HG03095 (cell line): ENCODE results near the gene KRTAP10-8.
"Not testable (repeated sequence)": the region's sequence is repeated elsewhere in the genome, so short reads cannot be mapped to it uniquely, and the experiment has no call there.

Experiments
- ATAC-seq: cut with Tn5 transposase; IDR thresholded peaks from one replicate; pipeline ENCODE4 v1.9.1; 2021; ENCODE audit warnings: moderate library complexity; ENCODE audit not compliant: unreplicated experiment

KRTAP10-8 gene

DNA sequence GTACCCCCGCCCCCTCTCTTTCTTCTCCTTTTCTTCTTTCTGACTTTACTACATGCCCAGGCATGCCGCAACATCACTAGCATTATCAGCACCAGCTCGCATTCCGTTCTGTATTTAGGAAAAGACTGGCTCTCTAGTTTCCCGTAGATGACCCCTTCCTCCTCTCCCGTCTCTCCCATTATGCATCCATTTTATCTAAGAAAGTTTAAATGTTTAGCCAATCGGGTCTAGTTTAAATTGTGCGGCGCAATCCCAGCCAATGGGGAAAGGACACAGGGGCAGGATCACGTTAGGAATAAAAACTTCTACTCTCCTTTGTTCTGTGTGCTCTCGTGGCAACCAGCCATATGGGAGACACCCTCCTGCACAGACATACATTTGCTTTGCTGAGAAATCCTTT, 13.8 kb upstream of the KRTAP10-8 start:
- no peak for ATAC-seq

DNA sequence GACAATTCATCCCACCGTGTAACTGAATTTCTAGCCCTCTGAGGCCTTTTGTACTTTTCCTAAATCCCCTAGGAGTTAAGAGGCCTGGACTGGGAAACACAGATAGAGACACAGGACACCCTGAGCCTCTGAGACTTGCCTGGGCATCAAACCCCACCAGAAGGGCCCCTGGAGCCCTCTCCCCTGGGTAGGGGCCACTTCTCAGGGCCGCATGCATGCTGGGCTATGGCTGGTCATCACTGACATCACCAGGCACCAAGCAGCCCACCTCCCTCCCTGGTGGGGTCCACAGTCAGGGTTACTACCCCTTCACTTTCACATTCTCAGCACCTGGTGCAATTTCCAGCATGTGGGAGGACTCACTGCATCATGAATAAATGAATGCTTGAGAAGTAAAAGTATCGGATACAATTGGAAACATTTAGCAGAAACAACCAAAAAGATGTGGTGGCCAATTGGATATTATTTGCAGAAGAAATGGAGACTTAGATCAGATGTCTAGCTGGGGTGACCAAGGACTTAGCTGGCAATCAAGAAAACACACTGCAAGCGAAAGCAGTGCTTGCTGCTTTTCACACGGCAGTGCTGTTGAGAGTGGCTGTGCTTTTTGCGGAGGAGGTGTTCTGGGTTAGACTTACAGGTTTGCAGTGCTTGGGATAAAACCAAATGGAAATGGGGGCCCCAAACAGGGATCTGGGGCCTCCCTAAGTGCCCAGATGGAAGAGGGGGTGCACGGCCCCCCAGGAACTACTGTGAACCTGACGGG, 12.4 kb upstream of the KRTAP10-8 start:
- no peak for ATAC-seq

DNA sequence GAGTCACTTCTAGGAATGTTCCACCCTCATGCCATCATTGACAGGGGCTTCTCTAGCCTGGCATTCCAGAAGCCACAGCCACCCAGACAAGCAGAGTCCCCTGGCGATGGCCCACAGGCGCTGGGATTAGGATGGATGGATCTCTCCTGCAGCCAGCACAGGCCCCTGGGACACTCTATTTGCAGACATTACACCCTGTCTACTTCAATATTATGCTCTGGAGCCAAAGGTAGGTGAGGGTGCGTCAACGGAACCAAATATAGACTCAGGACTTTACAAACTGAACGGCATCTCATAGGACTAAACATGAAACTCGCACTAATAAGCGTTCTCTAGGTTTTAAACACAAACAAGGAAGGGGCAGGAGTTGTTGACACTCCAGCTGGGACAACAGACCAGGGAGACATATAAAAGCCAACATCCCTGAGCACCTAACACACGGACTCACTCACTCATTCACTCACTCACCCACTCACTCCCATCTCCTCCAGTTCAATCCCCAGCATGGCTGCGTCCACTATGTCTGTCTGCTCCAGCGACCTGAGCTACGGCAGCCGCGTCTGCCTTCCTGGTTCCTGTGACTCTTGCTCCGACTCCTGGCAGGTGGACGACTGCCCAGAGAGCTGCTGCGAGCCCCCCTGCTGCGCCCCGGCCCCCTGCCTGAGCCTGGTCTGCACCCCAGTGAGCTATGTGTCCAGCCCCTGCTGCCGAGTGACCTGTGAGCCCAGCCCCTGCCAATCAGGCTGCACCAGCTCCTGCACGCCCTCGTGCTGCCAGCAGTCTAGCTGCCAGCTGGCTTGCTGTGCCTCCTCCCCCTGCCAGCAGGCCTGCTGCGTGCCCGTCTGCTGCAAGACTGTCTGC, 11.5 kb upstream of the KRTAP10-8 start, which contains the start of gene KRTAP10-7:
TSS of gene KRTAP10-7 (plus strand) at position 480 of the 861 bp plus-strand sequence. CDS start at position 505, 25 bp downstream.
- ATAC-seq: not testable (repeated sequence)

DNA sequence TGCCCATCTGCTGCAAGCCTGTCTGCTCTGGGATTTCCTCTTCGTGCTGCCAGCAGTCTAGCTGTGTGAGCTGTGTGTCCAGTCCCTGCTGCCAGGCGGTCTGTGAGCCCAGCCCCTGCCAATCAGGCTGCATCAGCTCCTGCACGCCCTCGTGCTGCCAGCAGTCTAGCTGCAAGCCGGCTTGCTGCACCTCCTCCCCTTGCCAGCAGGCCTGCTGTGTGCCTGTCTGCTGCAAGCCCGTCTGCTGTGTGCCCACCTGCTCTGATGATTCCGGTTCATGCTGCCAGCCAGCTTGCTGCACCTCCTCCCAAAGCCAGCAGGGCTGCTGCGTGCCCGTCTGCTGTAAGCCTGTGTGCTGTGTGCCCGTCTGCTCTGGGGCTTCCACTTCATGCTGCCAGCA, 10.8 kb upstream of the KRTAP10-8 start:
- ATAC-seq: not testable (repeated sequence)

DNA sequence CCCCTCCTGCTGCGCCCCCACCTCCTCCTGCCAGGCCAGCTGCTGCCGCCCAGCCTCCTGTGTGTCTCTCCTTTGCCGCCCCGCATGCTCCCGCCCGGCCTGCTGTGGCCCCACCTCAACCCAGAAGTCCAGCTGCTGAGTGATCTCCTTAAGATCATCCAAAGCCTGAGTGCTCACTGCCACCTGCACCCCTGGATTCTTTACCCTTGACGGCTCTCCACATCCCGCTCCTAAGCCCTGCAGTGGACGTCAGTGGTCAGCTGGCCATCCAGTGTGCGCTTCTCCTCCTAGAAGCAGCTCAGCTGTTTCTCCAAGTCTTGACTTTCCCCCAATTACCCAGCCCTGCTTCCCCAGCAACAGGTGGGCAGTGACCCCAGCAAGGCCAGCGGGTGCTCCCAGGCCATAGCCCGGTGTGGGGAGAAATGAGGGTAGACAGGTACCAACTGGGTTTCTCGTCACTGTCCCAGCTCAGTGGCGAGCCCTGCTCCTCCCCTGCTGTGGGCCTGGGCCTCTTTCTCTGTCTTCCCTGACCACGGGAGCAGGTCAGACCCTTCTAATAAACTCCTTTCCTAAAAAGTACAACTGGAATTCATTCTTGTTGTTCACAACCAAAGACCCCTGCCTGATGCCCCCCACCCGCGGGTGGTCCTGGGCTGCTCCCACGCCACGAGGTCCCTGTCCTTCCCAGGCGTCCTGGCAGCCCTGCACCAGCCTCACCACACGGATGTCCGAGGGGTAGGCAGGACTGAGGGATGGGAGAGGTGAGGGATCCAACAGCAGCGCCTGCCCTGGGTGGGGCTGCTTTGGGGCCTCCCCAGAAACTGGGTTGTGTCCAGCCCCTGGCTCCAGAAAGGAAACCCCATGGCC, 10.1 kb upstream of the KRTAP10-8 start:
- no peak for ATAC-seq

DNA sequence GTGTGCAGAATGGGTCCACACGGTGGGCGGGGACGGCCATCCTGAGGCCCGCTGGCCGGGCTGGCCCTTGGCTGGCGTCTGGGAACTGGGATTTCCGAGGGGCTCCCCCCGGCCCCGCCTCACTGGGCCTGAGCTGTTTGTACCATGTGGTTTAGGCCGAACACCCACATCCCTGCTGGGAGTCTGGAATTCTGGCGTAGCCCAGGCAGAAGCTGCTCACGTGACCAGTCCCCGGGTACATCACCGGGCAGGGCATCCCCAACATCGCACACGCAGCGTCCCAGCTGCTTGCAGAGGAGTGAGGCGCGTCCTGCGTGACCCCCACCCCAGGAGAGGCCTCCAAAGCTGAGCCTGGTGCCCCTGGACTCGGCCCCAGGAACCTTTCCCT, 9.4 kb upstream of the KRTAP10-8 start:
- ATAC-seq: no peak

DNA sequence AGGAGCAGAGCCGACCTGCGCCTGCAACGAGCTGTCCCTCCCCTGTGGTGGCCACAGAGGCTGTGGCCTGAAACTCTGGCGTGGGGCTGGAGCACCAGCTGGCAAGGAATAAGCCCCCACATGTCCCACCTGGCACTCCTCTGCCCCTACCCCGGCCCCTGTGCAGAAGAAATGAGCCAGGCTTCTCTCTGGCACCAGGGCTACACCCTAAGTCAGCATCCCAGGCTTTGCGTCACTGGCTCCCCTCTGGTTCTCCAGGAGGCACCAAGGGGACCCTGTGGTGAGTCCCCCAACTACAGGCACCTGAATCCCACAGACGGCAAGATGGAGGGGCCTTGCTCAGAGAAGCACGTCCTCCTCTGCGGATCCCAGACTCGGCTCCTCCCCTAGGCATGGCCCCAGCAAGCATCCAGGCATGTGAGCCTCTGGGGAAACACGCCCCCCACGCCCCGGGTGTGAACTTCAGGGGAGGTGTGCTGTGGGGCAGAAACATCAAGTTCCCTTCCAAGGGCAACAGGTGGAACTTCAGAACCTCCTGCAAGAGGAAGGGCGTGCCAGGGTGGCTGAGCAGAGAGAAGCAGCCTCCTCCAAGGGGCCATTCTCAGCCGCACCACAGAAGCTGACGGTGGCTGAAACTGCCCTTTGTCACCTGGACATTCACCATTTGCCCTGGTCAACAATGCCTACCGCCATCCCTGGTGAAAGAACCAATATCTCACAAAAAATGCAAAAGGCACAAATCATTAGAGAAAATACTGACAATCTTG, 8.6 kb upstream of the KRTAP10-8 start:
- ATAC-seq: no peak

DNA sequence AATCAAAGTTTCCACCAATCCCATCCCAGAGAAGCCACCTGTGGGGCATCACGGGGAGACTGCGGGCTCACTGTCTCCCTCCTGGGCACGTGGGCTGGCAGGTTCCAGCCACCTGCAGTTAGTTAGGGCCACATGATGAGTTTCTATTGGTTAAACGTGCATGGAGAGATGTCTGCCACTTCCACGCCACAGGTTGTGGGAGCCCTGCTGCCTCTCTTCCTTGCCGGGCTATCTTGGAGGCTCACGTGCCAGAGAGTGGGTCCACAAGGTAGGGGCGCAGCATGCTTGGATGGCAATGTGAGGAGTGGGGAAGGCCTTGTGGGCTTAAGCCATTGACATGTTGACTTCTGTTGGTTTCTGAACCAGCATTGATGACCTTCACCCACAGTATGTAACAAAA, 8.0 kb upstream of the KRTAP10-8 start:
- no peak for ATAC-seq

DNA sequence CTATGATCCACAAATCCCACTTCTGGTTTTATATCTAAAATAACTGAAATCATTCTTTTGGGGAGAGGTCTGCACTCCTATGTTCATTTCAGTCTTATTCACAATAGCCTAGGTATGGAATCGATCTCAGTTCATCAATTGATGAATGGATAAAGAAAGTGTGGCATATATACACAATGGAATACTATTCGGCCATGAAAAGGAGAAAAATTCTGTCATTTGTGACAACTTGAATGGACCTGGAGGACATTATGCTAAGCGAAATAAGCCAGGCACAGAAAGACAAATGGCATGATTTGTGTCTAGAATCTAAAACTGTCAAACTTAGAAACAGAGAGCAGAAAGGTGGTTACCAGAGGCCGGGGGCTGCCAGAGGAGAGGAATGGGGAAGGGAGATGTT, 5.4 kb upstream of the KRTAP10-8 start:
- no peak for ATAC-seq

DNA sequence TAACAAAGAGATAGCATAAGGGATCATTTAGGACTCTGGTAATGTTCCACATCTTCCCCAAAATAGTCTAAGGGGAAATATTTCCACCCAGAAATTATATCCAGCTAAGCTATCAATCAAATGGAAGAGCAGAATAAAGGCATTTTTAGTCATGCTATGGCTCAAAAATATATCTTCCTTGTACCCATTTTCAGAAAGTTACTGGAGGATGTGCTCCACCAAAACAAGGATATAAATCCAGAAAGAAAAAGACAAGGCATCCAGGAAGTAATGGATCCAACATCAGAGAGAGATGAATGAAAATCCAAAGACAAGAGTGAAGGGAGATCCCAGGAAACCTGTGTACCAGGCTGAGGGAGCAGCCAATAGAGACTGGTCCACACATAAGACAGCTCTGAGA, 2.7 kb upstream of the KRTAP10-8 start:
- no peak for ATAC-seq

DNA sequence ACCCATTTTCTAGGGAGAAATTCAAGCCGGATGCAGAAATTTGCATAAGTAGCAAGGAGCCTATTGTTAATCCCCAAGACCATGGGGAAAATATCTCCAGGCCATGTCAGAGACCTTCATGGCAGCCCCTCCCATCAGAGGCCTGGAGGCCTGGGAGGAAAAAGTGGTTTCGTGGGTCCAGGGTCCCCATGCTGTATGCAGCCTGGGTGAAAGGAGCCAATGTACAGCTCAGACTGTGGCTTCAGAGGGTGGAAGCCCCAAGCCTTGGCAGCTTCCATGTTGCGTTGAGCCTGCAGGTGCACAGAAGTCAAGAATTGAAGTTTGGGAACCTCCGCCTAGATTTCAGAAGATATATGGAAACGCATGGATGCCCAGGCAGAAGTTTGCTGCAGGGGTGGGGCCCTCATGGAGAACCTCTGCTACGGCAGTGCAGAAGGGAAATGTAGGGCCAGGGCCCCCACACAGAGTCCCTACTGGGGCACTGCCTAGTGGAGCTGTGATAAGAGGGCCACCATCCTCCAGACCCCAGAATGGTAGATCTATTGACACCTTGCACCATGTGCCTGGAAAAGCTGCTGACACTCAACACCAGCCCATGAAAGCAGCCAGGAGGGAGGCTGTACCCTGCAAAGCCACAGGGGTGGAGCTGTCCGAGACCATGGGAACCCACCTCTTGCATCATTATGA, 1.6 kb upstream of the KRTAP10-8 start:
- ATAC-seq: not testable (repeated sequence)

DNA sequence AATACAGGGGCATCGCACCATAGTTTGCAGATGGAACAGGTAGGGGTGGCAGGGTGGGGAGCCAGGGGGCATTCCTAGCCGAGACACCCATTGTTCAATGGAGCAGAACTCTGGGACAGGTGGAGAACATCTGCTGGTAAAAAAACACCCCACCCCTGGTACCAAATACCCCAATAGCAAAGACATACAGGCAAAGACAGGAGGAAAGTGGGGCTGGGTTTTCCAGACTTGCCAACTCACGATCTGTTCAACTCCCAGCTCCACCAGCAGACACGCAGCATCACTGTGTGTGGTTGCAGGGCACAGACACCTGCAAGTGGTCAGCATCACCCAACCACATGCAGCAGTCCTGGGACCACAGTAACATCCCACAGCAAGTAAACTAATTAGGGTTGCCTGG, 328 bp upstream of the KRTAP10-8 start:
- no peak for ATAC-seq

DNA sequence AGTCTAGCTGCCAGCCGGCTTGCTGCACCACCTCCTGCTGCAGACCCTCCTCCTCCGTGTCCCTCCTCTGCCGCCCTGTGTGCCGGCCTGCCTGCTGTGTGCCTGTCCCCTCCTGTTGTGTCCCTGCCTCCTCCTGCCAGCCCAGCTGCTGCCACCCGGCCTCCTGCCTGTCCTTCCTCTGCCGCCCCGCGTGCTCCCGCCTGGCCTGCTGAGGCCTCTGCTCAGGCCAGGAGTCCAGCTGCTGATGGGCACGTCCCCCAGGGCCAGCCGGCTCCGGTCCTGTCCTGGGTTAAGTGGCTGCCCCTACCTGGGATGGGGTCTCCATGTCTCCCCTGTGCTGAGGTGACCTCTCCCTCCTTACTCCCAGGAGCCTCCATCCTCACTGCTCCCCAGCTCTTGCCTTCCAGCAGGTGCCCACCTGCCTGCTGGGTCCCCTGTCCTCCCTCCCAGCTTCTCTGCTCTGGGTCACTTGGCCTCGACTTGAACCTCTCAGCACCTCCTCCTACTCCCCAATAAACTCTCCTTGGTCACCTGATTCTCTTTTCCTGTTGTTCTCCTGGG, 870 bp downstream of the KRTAP10-8 start:
- ATAC-seq: no peak

DNA sequence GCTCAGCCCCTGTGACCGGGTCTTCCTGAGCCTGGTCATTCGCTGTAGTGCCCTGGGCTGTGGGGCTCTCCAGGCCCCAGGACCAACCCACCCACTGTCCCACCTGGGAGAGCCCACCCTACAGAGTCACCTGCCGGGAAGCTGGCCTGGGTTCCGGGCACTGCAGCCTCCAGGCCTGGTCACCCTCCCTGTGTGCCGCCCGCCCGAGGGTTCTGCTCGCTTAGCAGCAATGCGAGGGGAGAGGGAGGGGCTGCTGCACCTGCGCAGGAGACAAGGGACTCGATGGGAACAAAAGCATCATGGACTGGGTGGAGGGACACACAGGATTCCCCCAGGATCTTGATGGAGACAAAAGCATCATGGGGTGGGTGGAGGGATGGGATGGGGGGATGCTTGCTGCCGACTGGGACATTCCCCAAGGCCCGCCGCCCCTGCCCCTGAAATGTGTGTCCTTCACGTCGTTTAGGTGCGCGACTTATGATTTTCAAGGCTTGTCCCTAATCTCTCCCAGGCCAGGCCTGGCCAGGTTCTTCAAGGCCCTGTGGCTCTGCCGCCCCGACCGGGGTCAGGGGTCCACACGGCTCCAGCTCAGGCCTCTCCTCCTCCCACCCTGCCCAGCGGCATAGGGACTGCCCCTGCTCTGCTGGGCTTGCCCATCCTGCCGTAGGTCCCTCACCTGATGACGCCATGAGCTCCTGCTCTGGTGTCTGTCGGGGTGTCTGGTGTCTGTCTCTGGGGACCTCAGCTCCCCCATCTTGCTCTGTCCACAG, 1.7 kb downstream of the KRTAP10-8 start:
- ATAC-seq: no peak

DNA sequence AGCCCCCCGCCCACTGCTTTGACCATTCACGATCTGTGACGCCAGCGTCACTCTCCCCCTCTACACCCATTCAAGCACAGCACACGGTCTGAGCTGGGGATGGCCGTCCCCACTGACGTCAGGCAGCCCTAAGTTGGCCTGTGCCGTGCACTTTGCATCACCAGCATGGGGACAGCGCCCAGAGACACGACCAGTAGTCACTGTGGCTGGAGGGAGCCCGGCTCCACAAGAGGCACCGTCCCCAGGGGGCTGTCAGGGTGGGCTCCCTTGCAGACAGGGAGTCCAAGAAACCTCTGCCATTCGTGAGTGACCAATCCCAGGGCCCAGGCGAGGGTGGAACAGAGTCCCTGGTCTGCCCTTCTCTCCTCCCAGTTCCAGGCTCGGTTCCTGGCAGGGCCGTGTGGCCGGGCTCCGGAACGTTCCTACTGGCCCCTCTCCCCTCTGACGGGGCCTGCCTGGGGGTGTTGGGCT, 2.3 kb downstream of the KRTAP10-8 start:
- no peak for ATAC-seq

DNA sequence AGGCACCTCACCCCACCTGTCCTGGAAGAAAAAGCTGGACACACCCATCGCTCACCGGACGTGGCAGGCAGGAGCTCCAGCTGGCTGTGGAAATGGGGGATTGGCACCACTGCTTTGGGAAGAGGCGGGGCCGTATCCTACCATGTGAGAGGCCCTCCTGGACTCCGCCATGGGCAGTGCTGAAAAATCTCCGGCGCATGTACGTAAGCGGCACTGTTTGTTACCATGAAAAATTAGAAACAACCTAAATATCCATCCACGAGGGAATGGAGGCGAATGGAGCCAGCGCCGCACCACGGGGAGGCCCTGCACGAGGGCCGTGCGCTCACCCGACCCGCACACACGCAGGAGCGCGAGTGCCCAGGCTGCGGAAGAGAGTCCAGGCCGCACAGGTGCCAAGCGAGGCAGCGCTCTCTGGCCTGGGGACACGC, 3.1 kb downstream of the KRTAP10-8 start:
- ATAC-seq: no peak

DNA sequence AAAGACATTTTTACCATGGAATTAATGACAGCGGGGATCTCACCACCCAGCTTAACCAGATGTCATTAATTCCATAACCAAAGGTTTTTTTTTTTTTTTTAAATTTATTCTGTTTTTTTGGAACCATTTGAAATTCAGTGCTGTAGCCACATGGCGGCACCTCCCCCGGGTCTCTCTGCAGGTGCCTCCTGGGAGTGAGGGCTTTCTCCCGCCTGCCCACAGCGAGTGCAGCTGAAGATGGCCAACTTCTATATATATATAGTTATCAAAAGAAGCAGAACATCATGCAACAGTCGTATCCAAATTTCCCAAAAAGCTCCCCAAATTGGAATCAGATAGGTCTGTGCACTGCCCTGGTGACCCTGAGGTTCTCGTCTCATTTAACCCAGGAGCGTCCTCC, 3.6 kb downstream of the KRTAP10-8 start:
- no peak for ATAC-seq

DNA sequence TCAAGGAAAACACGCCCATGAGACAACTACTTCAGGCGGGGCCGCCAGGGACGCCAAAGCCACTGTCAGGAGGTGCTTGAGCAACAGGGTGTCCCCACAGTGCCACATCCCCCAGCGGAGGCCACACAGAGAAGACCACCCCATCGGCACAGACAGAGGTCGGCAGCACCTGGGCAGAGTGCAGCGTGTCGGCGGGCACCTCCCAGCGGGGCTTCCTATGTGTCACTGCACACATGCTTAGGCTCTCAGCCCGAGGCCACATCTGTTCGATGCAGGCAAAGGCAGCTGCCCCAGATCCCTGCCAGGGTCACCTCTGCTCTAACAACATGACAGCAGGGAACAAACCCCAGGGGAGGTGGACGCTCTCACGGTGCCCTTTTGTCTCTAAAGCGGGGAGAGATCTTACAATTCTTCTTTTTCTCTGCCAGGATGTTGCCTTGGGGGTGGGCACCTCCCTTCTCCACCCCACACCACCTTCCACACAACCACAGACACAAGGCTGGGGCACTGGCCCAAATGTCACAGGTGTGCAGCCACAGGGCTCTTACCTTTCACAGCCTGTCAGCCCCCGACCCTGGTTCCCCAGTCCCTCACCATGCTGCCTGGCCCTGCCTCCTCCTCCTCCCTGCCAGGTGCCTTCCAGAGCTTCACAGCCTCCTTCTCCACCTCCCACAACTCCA, 4.2 kb downstream of the KRTAP10-8 start:
- no peak for ATAC-seq
